ENCODE measurements around the gene ATP6V0D1.

DNA sequence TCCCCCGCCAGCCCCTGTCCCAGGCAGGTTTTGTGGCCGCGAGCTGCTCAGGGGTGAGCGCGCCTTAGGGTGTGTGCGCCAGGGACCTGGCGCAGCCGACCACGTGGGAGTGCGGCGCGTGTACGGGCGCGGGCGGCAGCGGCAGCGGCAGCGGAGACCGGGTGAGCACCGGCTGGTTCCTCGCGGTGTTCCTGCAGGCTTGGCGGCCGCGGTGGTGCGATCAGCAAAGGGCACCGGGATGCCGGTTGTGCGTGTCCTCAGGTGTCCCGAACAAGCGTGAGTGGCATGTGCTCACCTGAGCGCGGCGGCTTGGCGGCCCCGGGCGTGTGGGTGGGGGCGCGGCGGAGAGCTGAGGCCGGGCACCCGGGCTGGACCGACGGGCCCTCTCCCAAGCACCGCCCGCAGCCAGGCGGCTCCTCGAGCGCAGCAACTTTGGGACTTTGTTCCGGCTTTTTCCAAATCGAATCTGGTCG, 50.4 kb downstream of the ATP6V0D1 start:
- TF ChIP-seq, protein P1, sequence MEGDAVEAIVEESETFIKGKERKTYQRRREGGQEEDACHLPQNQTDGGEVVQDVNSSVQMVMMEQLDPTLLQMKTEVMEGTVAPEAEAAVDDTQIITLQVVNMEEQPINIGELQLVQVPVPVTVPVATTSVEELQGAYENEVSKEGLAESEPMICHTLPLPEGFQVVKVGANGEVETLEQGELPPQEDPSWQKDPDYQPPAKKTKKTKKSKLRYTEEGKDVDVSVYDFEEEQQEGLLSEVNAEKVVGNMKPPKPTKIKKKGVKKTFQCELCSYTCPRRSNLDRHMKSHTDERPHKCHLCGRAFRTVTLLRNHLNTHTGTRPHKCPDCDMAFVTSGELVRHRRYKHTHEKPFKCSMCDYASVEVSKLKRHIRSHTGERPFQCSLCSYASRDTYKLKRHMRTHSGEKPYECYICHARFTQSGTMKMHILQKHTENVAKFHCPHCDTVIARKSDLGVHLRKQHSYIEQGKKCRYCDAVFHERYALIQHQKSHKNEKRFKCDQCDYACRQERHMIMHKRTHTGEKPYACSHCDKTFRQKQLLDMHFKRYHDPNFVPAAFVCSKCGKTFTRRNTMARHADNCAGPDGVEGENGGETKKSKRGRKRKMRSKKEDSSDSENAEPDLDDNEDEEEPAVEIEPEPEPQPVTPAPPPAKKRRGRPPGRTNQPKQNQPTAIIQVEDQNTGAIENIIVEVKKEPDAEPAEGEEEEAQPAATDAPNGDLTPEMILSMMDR (IDR thresholded peaks at IDR 0.05; ENCODE audit: low read length): no peak
- no peak for TF ChIP-seq EZH2 (optimal IDR thresholded peaks at IDR 0.05; ENCODE audit: low read depth, low read length)
- no peak for TF ChIP-seq EZH2phosphoT487 (IDR thresholded peaks at IDR 0.05; ENCODE audit: low read length)
